Activated T-cell treated with anti-CD3 and anti-CD28 coated beads, Interleukin-2, amount 50 U/mL, for 72 hours (primary cell): Measurements from ENCODE around the gene CABYR. TPM values are rescaled to one million over a fixed set of nuclear protein-coding genes. Genes with fewer than 3 reads are reported as not detected.
A peak's percentile ranks its signal among the peaks of the same experiment; 100 is the strongest.

Experiments
- ATAC-seq, 2 donors: fragments of 150-1000 bp; cut with Tn5 transposase; replicated peaks in 1 of 2; 2 replicates each; pipeline ENCODE4 v1.10.0; 2021; ENCODE audit warnings: moderate library complexity in 2 of 2, mild to moderate bottlenecking in 1 of 2
- DNase-seq, 2 donors: peaks; one replicate each; pipeline ENCODE4 v3.0.0; 2021 to 2022; ENCODE audit warnings: mixed read lengths in 1 of 2
- H3K27ac Mint-ChIP-seq: one replicate; pipeline ENCODE4 v1.8.0; 2022; ENCODE audit warnings: mild to moderate bottlenecking, moderate library complexity, mixed read lengths
- H3K27me3 Mint-ChIP-seq: one replicate; pipeline ENCODE4 v1.8.0; 2022; ENCODE audit warnings: low read depth, mixed read lengths
- H3K36me3 Mint-ChIP-seq, 2 donors: one replicate each; pipeline ENCODE4 v1.8.0; 2022; ENCODE audit warnings: mixed read lengths in 2 of 2, mild to moderate bottlenecking in 1 of 2; ENCODE audit not compliant: insufficient read depth in 2 of 2
- H3K4me1 Mint-ChIP-seq: one replicate; pipeline ENCODE4 v1.8.0; 2022; ENCODE audit warnings: low read depth, mixed read lengths
- H3K4me3 Mint-ChIP-seq, 2 donors: one replicate each; pipeline ENCODE4 v1.8.0; 2022; ENCODE audit warnings: mild to moderate bottlenecking in 2 of 2, mixed read lengths in 2 of 2, moderate library complexity in 2 of 2
- H3K9me3 Mint-ChIP-seq, 2 donors: one replicate each; pipeline ENCODE4 v1.8.0; 2022; ENCODE audit warnings: mixed read lengths in 2 of 2
- total RNA-seq, 2 donors: library from RNA; stranded (reverse); gene quantifications; one replicate each; pipeline ENCODE4 v1.2.3, GENCODE V29; 2022

The CABYR gene
- total RNA-seq, 2 donors from 2014 or later: 0.65 to 2.1 TPM

GRCh38 chr18:24204904-24205303, 66.0 kb downstream of the CABYR start:
- Mint-ChIP-seq H3K4me3 (no peak overlapping the region), H3K9me3 (no peaks in the 10 kb centered on the region), H3K4me1 (peaks cover 9% of the 10 kb centered on the region), H3K27ac (no peak overlapping the region), H3K27me3 (no peaks in the 10 kb centered on the region), H3K36me3 (no peaks in the 10 kb centered on the region)
- DNase-seq (no peak), ATAC-seq (no peak)

DNA sequence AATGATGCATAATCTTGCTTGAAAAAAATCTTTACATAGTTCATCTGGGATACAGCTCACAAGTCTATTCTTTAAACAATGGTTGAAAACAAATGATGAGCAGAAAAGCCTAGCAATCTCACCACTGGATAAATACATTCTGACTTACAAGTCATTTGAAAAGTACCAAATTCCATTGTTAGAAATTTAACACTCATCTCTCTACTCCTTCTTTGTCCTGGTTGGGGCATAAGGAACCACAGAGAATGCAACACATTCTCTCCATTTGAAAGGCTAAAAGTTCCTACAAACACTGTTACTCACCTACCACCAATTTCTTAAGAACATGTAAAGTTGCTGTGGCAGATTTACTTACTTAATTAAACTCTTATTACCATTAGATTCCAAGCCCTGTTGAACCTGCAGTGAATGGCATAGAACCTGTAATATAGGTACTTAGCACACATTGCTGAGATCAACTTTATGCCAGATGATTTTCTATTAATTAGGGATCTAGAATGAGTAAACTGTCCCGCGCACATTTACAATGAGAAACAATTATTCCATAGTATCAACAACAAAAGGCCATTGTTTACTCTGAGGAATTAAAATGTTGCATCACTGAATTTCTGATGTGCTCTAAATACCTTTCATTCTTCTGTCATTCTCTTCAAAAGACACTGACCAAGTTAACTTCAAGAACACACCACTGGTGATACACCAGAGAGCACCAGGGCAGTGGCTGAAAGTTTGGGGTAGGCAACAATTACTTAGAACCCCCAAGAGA, 69.6 kb downstream of the CABYR start:
- DNase-seq: no peak
- peaks cover 9% of the 10 kb centered on the region for H3K4me1 Mint-ChIP-seq
- no peak overlapping the region for H3K27ac Mint-ChIP-seq
- ATAC-seq: peak; percentile 53 to 70
- H3K9me3 Mint-ChIP-seq: no peaks in the 10 kb centered on the region
- no peak overlapping the region for H3K4me3 Mint-ChIP-seq
- no peaks in the 10 kb centered on the region for H3K36me3 Mint-ChIP-seq
- H3K27me3 Mint-ChIP-seq: no peaks in the 10 kb centered on the region

GRCh38 chr18:24209558-24209957, 70.7 kb downstream of the CABYR start:
- H3K27me3 Mint-ChIP-seq: no peaks in the 10 kb centered on the region
- no peak for ATAC-seq
- no peak overlapping the region for H3K27ac Mint-ChIP-seq
- DNase-seq: no peak
- peaks cover 9% of the 10 kb centered on the region for H3K4me1 Mint-ChIP-seq
- no peaks in the 10 kb centered on the region for H3K36me3 Mint-ChIP-seq
- H3K9me3 Mint-ChIP-seq: no peaks in the 10 kb centered on the region
- H3K4me3 Mint-ChIP-seq: no peak overlapping the region

Other genes starting within 250 kb of the CABYR start
- gene TTC39C, start 124.3 kb upstream of the CABYR start, total RNA-seq: 10 to 100 TPM; 38.8 to 41.3 TPM